ENCODE results near the gene GREB1L. TPM values are rescaled to one million over a fixed set of nuclear protein-coding genes. Genes with fewer than 3 reads are reported as not detected.

GREB1L gene
- 9.3 TPM for total RNA-seq

GRCh38 chr18:21242141-21242779, at the start of gene GREB1L:
Gene GREB1L (plus strand): TSS chr18:21242232. CDS start chr18:21383519, 141,287 bp downstream.

Small RNA genes within 50 kb of the gene (small RNA-seq; reads per million reads assigned to genes)
- gene RF00603 (ENCODE audit: low replicate concordance), result not detected

Other genes with a start within 250 kb of the GREB1L start
- gene ROCK1, start 130.4 kb upstream of the GREB1L start, total RNA-seq, result 46.4 TPM

All from metanephros (tissue), 2 donors.